Liver (tissue), 9 donors: ENCODE measurements around the gene GPR12. TPM values are rescaled to one million over a fixed set of nuclear protein-coding genes. Genes with fewer than 3 reads are reported as not detected.

ENCODE experiments used
- DNase-seq: peaks from one replicate; pipeline ENCODE4 v3.0.0-alpha.2; 2017; ENCODE audit warnings: low spot score
- H3K27ac ChIP-seq, 2 donors: one replicate each; pipeline ENCODE4 v1.7.0; 2013; ENCODE audit warnings: inconsistent platforms in 2 of 2, low read length in 2 of 2, control low read depth in 1 of 2, low read depth in 1 of 2, mild to moderate bottlenecking in 1 of 2
- H3K27me3 ChIP-seq, 4 donors: one replicate each; pipeline versions ENCODE4 v1.6.1 to v1.7.0; 2013; ENCODE audit warnings: low read length in 3 of 4, inconsistent platforms in 1 of 4, mild to moderate bottlenecking in 1 of 4, moderate library complexity in 1 of 4; ENCODE audit not compliant: control insufficient read depth in 4 of 4, insufficient read depth in 4 of 4
- H3K36me3 ChIP-seq, 4 donors: one replicate each; pipeline versions ENCODE4 v1.6.1 to v1.7.0; 2013; ENCODE audit warnings: low read length in 3 of 4, mild to moderate bottlenecking in 3 of 4, low read depth in 1 of 4, moderate library complexity in 1 of 4; ENCODE audit not compliant: control insufficient read depth in 4 of 4, insufficient read depth in 3 of 4
- H3K4me1 ChIP-seq, 4 donors: one replicate each; pipeline versions ENCODE4 v1.6.1 to v1.7.0; 2013; ENCODE audit warnings: low read length in 3 of 4, mild to moderate bottlenecking in 3 of 4, moderate library complexity in 1 of 4; ENCODE audit not compliant: control insufficient read depth in 4 of 4, insufficient read depth in 4 of 4
- H3K4me3 ChIP-seq, 3 donors: one replicate each; pipeline versions ENCODE4 v1.6.1 to v1.7.0; 2013; ENCODE audit warnings: low read length in 3 of 3, control low read depth in 1 of 3, low read depth in 1 of 3, mild to moderate bottlenecking in 1 of 3
- H3K9ac ChIP-seq, 2 donors: one replicate each; pipeline ENCODE4 v1.7.0; 2013; ENCODE audit warnings: low read length in 2 of 2, mild to moderate bottlenecking in 2 of 2, moderate library complexity in 2 of 2, control low read depth in 1 of 2, low read depth in 1 of 2
- H3K9me3 ChIP-seq, 4 donors: one replicate each; pipeline versions ENCODE4 v1.6.1 to v1.7.0; 2013; ENCODE audit warnings: low read length in 3 of 4; ENCODE audit not compliant: control insufficient read depth in 4 of 4
- CTCF ChIP-seq: fragments of 150-350 bp; IDR thresholded peaks from 2 replicates; pipeline ENCODE4 v1.5.1; 2017; ENCODE audit warnings: improper control_type of control experiment, low read depth, low read length; ENCODE audit not compliant: missing input control
- EGR1 ChIP-seq, 2 donors: IDR thresholded peaks; 2 replicates each; pipeline ENCODE4 v1.6.1; 2016 to 2018; ENCODE audit warnings: antibody characterized with exemption in 2 of 2, low read depth in 2 of 2
- FOXA1 ChIP-seq: IDR thresholded peaks from 2 replicates; pipeline ENCODE4 v1.6.1; 2016; ENCODE audit warnings: antibody characterized with exemption
- FOXA2 ChIP-seq: IDR thresholded peaks from 2 replicates; pipeline ENCODE4 v1.6.1; 2016; ENCODE audit warnings: antibody characterized with exemption
- HNF4A ChIP-seq, 2 donors: conservative IDR thresholded peaks; 2 replicates each; pipeline ENCODE4 v1.6.1; 2016; ENCODE audit warnings: antibody characterized with exemption in 2 of 2, mild to moderate bottlenecking in 2 of 2
- HNF4G ChIP-seq: IDR thresholded peaks from 2 replicates; pipeline ENCODE4 v1.6.1; 2016; ENCODE audit warnings: antibody characterized with exemption
- JUND ChIP-seq, 2 donors: IDR thresholded peaks; 2 replicates each; pipeline ENCODE4 v1.6.1; 2016; ENCODE audit warnings: antibody characterized with exemption in 2 of 2
- RXRA ChIP-seq, 2 donors: IDR thresholded peaks; 2 replicates each; pipeline ENCODE4 v1.6.1; 2017 to 2018; ENCODE audit warnings: antibody characterized with exemption in 2 of 2, mild to moderate bottlenecking in 1 of 2
- TAF1 ChIP-seq: conservative IDR thresholded peaks from 2 replicates; pipeline ENCODE4 v1.6.1; 2016; ENCODE audit warnings: antibody characterized with exemption, mild to moderate bottlenecking
- YY1 ChIP-seq: IDR thresholded peaks from 2 replicates; pipeline ENCODE4 v1.6.1; 2016; ENCODE audit warnings: antibody characterized with exemption, mild to moderate bottlenecking
- WGBS: extraction: QIAGEN DNeasy Blood & Tissue Kit; methylation state at CpG from one replicate; pipeline ENCODE4 v1.1.7; 2013; 5-methylcytosine and 5-hydroxymethylcytosine counted together
- polyA plus RNA-seq, 2 donors: library from polyadenylated mRNA; stranded (reverse) in 1 of 2; unstranded in 1 of 2; fragments of 200-250 nt in 1 of 2; fragments of >200 nt in 1 of 2; fragmentation: Nextera tagmentation in 1 of 2; extraction: Ambion mirVana in 1 of 2; gene quantifications; one replicate each; pipeline versions ENCODE4 v1.2.1 to v1.2.3, GENCODE V29; 2013 to 2015
- total RNA-seq, 2 donors: library from RNA; depleted of rRNA; stranded (reverse); fragments of >200 nt; gene quantifications; one replicate each; pipeline ENCODE4 v1.2.3, GENCODE V29; 2014
- TF ChIP-seq, protein P1 (sequence below): IDR thresholded peaks from 2 replicates; pipeline ENCODE4 v1.6.1; 2016; ENCODE audit warnings: antibody characterized with exemption
- TF ChIP-seq, protein P2 (sequence below): IDR thresholded peaks from 2 replicates; pipeline ENCODE4 v1.6.1; 2016; ENCODE audit warnings: antibody characterized with exemption, mild to moderate bottlenecking
- donor health status: healthy.
- donor health status: healthy.
- donor health status: healthy.
- donor health status: healthy.
- donor health status: healthy.

GPR12 gene
- total and polyA plus RNA-seq, 4 donors, result not detected

DNA sequence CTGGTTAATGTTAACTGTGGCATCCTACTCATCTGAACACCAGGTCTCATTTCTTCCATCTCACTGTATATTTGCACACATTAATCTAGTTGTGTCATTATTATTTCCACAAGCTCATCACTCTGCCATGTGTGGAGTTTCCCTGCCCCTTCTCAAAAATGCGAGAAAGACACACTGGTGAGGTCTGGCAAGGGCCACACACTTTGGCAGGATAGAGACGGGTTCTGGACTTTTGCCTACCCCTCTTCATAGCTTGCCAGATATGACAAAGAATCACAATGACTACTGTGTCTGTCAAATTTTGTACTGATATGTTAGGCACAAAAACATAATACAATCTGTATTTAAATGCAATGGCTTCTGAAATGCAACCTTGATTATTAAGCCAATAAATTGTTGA is 12.9 kb downstream of the GPR12 start (continued):
- TF ChIP-seq CTCF, result no peak

GRCh38 chr13:26743971-26744370 is 16.6 kb downstream of the GPR12 start:
- H3K9me3 ChIP-seq, result peaks cover 0 to 2% (median 0%) of the 10 kb centered on the region in 4 donors

GRCh38 chr13:26742691-26743358 is 17.8 kb downstream of the GPR12 start:
- no peak for DNase-seq

More at GRCh38 chr13:26743971-26744370, 16.6 kb downstream of the GPR12 start:
- no peak for TF ChIP-seq EGR1 (IDR thresholded peaks at IDR 0.05; ENCODE audit: low read depth in 2 of 2)
- Histone ChIP-seq H3K27me3 (peaks cover 0 to 6% (median 4%) of the 10 kb centered on the region in 4 donors), H3K9ac (no peak overlapping the region), H3K36me3 (no peaks in the 10 kb centered on the region), H3K4me3 (no peak overlapping the region), H3K27ac (no peak overlapping the region), H3K4me1 (no peaks in the 10 kb centered on the region)
- WGBS, result 38% methylated on average over 7 of the region's 7 CpGs
- DNase-seq, result no peak

DNA sequence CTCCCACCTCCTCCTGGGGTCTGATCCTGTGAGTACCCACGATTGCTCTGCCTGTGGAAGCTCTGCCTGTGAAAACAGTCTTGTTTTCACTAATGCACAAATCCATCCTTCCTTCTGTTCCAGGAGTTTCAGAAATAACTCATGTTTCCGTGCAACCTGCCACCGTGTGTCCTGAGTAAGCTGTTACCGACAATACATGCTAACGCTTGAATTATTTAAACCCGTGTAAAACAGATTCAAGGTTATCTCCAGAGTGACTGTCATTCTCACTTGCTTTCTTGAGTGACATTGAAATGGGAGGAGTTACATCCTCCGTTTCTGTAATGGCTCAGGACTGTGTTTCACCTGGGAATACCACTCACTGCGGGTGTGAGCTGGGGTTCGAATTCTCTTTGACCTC is 24.9 kb downstream of the GPR12 start:
- DNase-seq, result no peak
- Histone ChIP-seq H3K9me3 (peaks cover 0 to 8% (median 0%) of the 10 kb centered on the region in 4 donors), H3K27me3 (peaks cover 0 to 7% (median 0%) of the 10 kb centered on the region in 4 donors), H3K9ac (no peak overlapping the region), H3K36me3 (no peaks in the 10 kb centered on the region), H3K27ac (no peak overlapping the region), H3K4me1 (no peaks in the 10 kb centered on the region), H3K4me3 (no peak overlapping the region)
- 73% methylated on average over 9 of the region's 9 CpGs for WGBS
- TF ChIP-seq HNF4A (conservative IDR thresholded peaks at IDR 0.05), result no peak
- TF ChIP-seq, protein P1, sequence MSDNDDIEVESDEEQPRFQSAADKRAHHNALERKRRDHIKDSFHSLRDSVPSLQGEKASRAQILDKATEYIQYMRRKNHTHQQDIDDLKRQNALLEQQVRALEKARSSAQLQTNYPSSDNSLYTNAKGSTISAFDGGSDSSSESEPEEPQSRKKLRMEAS, result no peak
- TF ChIP-seq TAF1, result no peak
- TF ChIP-seq FOXA2, result no peak
- TF ChIP-seq, protein P2, sequence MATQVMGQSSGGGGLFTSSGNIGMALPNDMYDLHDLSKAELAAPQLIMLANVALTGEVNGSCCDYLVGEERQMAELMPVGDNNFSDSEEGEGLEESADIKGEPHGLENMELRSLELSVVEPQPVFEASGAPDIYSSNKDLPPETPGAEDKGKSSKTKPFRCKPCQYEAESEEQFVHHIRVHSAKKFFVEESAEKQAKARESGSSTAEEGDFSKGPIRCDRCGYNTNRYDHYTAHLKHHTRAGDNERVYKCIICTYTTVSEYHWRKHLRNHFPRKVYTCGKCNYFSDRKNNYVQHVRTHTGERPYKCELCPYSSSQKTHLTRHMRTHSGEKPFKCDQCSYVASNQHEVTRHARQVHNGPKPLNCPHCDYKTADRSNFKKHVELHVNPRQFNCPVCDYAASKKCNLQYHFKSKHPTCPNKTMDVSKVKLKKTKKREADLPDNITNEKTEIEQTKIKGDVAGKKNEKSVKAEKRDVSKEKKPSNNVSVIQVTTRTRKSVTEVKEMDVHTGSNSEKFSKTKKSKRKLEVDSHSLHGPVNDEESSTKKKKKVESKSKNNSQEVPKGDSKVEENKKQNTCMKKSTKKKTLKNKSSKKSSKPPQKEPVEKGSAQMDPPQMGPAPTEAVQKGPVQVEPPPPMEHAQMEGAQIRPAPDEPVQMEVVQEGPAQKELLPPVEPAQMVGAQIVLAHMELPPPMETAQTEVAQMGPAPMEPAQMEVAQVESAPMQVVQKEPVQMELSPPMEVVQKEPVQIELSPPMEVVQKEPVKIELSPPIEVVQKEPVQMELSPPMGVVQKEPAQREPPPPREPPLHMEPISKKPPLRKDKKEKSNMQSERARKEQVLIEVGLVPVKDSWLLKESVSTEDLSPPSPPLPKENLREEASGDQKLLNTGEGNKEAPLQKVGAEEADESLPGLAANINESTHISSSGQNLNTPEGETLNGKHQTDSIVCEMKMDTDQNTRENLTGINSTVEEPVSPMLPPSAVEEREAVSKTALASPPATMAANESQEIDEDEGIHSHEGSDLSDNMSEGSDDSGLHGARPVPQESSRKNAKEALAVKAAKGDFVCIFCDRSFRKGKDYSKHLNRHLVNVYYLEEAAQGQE, result no peak
- no peak for TF ChIP-seq FOXA1
- no peak for TF ChIP-seq CTCF
- no peak for TF ChIP-seq JUND (IDR thresholded peaks at IDR 0.05)

More at GRCh38 chr13:26742691-26743358, 17.8 kb downstream of the GPR12 start:
- 28% methylated on average over 25 of the region's 25 CpGs for WGBS
- peaks cover 0 to 6% (median 4%) of the 10 kb centered on the region in 4 donors for H3K27me3 ChIP-seq
- H3K27ac ChIP-seq, result no peak overlapping the region
- TF ChIP-seq CTCF (no peak), FOXA1 (no peak), RXRA (IDR thresholded peaks at IDR 0.05) (no peak), FOXA2 (no peak), JUND (IDR thresholded peaks at IDR 0.05) (no peak), HNF4G (no peak), YY1 (no peak)
- H3K4me3 ChIP-seq, result no peak overlapping the region
- H3K36me3 ChIP-seq, result no peaks in the 10 kb centered on the region
- no peak overlapping the region for H3K9ac ChIP-seq
- H3K9me3 ChIP-seq, result peaks cover 0 to 2% (median 0%) of the 10 kb centered on the region in 4 donors
- H3K4me1 ChIP-seq, result no peaks in the 10 kb centered on the region
